Renal cortical epithelial cell (primary cell): ENCODE results near the gene ITGB6. TPM values are rescaled to one million over a fixed set of nuclear protein-coding genes. Genes with fewer than 3 reads are reported as not detected.

Experiments used
- DNase-seq: peaks from one replicate; pipeline ENCODE4 v3.0.0-alpha.2; 2011; ENCODE audit warnings: low read depth
- total RNA-seq: library from RNA; depleted of rRNA; stranded (reverse); fragments of >200 nt; gene quantifications from 2 replicates; pipeline ENCODE4 v1.2.3, GENCODE V29; 2014

The ITGB6 gene
- total RNA-seq, 1 donor from 2014 or later = 259 TPM

GRCh38 chr2:160221391-160222276 is 21.6 kb upstream of the ITGB6 start:
- peak; percentile 89 for DNase-seq

- DNase-seq = peak; percentile 69
Observed at GRCh38 chr2:160220545-160221009, 20.5 kb upstream of the ITGB6 start.

GRCh38 chr2:160220026-160220425 is 20.0 kb upstream of the ITGB6 start:
- no peak for DNase-seq

DNA sequence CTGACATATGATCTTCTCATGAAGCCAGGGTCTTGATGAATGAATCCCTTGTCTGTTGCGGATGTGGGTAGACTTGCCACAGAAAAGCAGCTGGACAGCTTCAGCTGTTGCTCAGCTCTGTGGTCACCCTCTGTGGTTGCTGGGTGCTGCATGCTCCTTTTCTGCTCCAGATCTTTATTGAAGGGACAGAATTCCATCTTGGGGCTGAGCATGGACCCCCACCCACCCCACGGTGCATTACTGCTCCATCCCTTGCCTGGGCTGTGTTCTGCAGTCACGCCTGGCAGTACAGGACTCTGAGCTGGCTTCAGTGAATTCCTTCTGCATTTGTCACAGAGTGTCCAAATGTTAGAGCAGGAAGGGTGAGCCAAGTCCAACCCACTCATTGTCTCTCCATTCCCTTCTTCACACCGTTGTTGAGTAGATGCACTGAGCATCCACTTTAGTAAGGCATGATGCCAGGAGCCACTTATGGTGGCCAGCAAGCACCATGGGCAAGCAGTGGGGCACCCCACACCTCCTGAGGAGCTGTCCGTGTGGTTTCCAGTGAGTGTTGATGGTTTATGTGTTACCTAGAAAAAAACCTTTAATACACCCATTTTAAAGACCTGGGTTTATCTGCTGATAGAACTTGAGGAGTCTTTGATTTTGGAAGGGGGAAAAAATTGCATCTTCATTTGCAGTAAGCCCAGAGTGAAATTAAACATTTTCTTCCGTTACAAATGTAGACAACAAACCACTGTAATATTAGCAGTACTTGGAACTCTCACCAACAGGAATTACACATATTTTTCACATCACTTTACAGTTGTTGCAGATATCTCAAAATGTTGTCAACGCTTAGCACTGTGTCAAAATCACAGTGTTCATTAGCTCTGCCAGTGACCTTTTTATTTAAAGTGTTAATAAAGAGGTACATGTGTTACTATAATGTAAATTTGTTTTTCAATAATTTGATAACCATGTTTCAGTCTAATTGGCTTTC is 14.7 kb upstream of the ITGB6 start:
- peak; percentile 97 for DNase-seq

GRCh38 chr2:160213511-160213910 is 13.4 kb upstream of the ITGB6 start:
- DNase-seq = no peak

DNA sequence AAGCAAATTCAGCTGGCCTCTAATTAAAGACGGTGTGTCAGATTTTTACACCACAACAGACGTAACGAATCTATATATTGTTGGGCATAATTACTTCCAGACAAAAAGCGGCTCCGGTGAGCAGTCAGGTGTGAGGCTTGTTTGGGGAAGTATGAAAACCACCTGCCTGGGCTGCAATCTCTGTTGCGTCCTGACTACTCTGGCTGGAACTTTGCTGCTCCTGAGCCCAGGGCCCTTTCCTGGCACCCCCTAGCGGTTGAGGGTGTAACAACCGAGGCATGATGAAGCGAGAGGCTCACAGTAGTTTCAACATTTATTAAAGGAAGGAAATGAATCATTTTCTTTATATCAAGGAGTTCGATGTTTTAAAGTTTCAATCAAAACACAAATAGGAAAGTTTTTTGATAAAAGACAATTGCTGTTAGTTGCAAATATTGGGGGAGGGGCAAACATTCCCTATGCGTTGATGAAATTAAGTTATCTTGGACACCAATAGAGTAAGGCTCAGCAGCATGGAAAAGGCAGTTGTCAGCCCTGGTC is 10.6 kb upstream of the ITGB6 start:
- peak; percentile 58 for DNase-seq

DNA sequence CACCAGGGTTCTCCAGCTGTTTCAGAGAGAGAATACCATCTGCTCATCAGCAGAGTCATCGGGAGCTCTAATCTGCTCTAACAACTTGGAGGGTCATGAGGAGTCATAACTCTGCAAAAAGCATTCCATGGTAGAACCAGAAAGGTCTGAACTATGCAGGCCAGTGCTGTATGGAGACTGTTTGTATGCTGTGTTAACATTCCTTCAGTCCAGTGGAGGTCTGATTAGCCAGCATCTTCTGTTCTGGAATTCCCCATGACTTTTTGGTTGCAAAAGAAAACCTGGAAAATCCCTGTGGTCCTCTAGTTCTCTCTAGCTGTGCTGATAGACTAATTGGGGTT is 9.4 kb upstream of the ITGB6 start:
- DNase-seq = peak; percentile 97

- no peak for DNase-seq
Observed at GRCh38 chr2:160208655-160209515, 8.8 kb upstream of the ITGB6 start.

GRCh38 chr2:160207804-160208654 is 8.0 kb upstream of the ITGB6 start:
- peak; percentile 98 for DNase-seq

DNA sequence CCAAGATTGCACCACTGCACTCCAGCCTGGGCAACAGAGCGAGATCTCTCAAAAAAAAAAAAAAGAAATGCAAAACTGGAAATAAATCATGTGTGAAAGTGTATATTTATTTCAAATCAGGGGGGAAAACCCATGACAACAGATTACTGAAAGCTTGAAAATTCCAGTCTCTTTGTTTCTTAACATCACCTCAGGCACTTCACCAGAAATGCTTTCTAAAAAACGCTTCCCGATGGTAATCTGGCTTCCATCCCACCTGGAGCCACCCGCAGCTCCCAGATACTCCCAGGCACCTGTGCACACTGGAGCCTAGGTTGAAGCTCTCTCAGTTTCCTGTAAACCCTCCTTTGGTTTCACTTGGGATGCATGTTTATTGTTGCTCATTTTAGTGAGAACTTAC is 7.2 kb upstream of the ITGB6 start:
- DNase-seq = peak; percentile 90

DNA sequence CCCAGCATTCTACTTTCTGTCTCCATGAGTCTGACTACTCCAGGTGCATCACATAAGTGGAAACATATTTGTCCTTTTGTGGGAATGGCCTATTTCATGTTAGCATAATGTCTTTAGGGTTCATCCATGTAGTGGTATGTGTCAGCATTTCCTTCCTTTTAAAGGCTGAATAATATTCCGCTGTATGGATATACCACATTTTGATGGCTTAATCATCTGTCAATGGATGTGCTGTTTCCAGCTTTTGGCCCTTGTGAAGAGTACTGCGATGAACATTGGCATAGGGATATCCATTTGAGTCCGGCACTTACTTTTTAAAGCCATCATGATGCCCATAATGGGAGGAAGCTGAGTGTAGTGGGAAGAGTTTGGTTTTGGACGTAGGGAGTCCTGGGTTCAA is 6.4 kb upstream of the ITGB6 start:
- no peak for DNase-seq

GRCh38 chr2:160205505-160205904 is 5.4 kb upstream of the ITGB6 start:
- peak; percentile 100 for DNase-seq

- DNase-seq = no peak
Observed at GRCh38 chr2:160203422-160203821, 3.4 kb upstream of the ITGB6 start.

GRCh38 chr2:160203007-160203406 is 2.9 kb upstream of the ITGB6 start:
- DNase-seq = no peak

DNA sequence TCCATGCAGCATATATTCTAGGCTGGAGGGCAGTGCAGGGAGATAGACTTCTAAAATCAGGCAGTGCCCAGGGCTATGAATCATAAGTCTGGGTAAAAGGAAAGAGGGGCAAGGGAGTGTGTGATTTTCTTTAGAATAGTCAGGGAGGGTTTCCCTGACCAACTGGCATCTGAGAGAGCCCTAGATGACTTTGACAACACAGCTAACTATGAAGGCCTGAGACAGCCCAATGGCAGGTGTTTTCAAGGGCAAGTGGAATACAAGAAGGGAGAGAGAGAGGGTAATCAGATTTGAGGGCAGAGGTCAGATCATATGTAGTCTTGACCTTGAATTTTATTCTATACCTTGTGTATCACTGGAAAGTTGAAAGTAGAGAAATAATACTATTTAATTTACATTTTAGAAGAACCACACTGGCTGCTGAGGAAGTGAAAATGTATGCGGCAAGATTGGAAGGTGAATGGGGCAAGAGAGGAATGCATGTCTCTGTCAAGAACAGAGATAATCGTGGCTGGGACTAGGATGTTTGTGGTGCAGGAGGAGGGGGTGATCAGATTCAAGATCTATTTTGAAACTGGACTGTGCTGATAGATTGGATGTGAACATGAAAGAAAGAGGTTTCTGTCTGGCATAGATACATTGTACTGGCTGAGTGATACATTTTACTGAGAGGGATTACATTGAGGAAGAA is 1.9 kb upstream of the ITGB6 start:
- no peak for DNase-seq

DNA sequence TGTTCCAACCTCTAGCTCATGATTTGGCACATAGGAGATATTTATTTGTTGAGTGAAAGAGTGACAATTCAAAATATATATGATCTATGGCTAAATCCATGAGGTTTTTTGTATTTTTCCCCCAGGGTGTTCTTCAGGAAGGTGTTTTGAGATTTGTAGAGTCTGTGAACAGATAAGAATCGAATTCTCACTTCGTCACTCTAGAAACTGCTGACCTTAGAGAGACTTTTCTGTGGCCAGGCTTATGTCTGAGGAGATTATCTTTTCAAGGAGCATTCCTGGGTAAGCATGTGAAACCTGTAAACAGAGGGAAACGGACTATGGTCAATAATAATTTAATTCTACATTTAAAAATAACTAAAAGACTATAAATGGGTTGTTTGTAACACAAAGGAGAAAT is 849 bp upstream of the ITGB6 start:
- DNase-seq = peak; percentile 48

DNA sequence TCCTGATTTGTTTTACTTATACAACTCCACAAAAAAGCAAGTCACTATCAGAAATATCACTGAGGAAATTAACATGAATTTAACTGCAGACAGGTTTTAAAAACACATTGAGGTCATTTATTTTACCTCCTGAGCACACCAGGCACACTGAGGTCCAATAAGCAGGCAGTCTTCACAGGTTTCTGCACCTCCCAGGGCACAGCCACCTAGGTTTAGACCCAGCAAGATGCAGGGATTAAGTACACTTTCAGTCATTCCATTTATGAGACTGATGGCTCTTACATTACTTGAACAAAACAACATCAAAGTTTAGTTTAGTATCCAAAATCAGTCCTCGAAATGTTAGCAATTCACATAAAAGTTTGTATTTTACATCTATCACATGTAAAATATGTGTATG is 1.0 kb downstream of the ITGB6 start:
- DNase-seq = no peak

DNA sequence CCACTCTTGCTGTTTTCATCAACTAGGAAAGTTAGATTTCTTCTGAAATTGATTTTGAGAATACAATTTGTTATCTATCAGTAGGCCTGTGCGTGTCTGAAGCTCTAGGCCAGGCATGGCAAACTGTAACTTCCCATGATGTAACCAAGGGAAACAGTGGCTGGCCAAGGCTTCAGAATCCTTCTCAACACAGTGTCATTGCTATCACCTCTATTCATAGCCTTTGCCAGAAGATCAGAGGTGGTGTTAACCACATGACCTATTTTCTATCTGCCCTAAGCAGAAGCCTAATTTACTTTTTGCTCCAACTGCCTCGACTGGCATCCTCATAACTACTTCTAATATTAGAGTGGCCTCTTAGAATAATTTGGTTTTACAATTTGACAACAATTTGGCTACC is 2.5 kb downstream of the ITGB6 start:
- DNase-seq = no peak

DNA sequence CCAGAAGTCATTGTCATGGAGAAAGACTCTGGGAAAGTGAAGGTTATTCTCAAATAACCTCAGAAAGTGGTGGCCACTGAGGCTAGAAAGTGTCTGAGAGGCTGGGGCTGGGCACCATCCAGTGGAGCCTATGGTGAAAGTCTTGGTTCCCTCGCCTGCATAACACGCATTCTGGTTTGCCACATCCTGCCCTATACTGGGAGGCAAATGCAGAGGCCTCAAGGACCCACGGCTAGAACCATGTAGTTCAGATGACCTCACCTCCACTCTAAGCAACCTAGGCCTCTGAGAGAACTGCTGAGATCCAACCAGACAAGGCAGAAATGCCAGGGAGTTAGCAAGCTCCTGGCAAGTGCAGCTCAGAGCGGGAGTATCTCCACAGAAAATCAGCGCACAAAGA is 5.1 kb downstream of the ITGB6 start:
- DNase-seq = no peak

GRCh38 chr2:160194351-160194750 is 5.7 kb downstream of the ITGB6 start:
- DNase-seq = peak; percentile 57
